HepG2 (cell line): Measurements from ENCODE around the gene ABCC12. TPM values are rescaled to one million over a fixed set of nuclear protein-coding genes. Genes with fewer than 3 reads are reported as not detected.

Experiments used
- ATAC-seq: fragments of 200-7000 bp; cut with Tn5 transposase; 3 replicates; pipeline ENCODE4 v1.9.1; 2020; ENCODE audit warnings: mild to moderate bottlenecking, moderate library complexity
- BruUV-seq: library from RNA; stranded (reverse); fragments of 400-500 nt; replicated peaks from 2 replicates; lab custom pipeline; 2021; lab: Mats Ljungman, UMichigan
- CTCF ChIA-PET: fragments of 300-600 bp; formaldehyde crosslinking; extraction: SDS; loops from one replicate; lab custom pipeline; 2021; ENCODE audit warnings: low total read pairs, inconsistent platforms, low intra/inter-chr PET ratio; lab: Yijun Ruan, JAX
- POLR2A ChIA-PET: fragments of 350-600 bp; sonication (Branson Sonifier 250); formaldehyde crosslinking; loops from one replicate; lab custom pipeline; 2020; ENCODE audit warnings: antibody characterized with exemption, inconsistent platforms; lab: Yijun Ruan, JAX
- DNase-seq: peaks from one replicate; pipeline ENCODE4 v3.0.0-alpha.2; 2015; ENCODE audit warnings: low spot score
- FAIRE-seq: peaks from 3 replicates; lab custom pipeline; 2011; peaks lifted over from hg19 to GRCh38; lab: Jason Lieb, UNC
- H2AFZ ChIP-seq: one replicate; pipeline ENCODE4 v1.6.1; 2011; ENCODE audit warnings: low read length, inconsistent platforms
- H3K27ac ChIP-seq: fragments of 300-600 bp; 3 replicates; pipeline ENCODE4 v1.8.0; 2011; ENCODE audit warnings: mixed run types, mild to moderate bottlenecking, mixed read lengths, low read length, inconsistent platforms; ENCODE audit not compliant: insufficient read depth; ENCODE audit errors: extremely low read length
- H3K27me3 ChIP-seq, 2 experiments: fragments of 200-600 bp in 1 of 2; 2 replicates in 1 of 2; 3 replicates in 1 of 2; pipeline versions ENCODE4 v1.6.0 to v1.8.0; 2011; ENCODE audit warnings: low read length in 2 of 2, mild to moderate bottlenecking in 2 of 2, moderate library complexity in 2 of 2, inconsistent platforms in 1 of 2; ENCODE audit not compliant: insufficient read depth in 2 of 2, control insufficient read depth in 1 of 2
- H3K36me3 ChIP-seq, 2 experiments: fragments of 200-600 bp in 1 of 2; replicated peaks in 1 of 2; 2 replicates in 1 of 2; 3 replicates in 1 of 2; pipeline versions ENCODE4 v1.5.1 to v1.8.0; 2011; ENCODE audit warnings: low read length in 2 of 2, inconsistent platforms in 1 of 2; ENCODE audit not compliant: insufficient read depth in 2 of 2, control insufficient read depth in 1 of 2
- H3K4me1 ChIP-seq: 2 replicates; pipeline ENCODE4 v1.5.1; 2012; ENCODE audit warnings: low read length, inconsistent platforms; ENCODE audit not compliant: insufficient read depth
- H3K4me2 ChIP-seq: 2 replicates; pipeline ENCODE4 v1.6.0; 2011; ENCODE audit warnings: low read depth, low read length, inconsistent platforms
- H3K4me3 ChIP-seq, 3 experiments: fragments of 200-600 bp in 1 of 3; sonication (generic), shearing (Covaris generic) in 1 of 3; replicated peaks in 1 of 3; 2 replicates each; pipeline ENCODE4 v1.5.1; 2011 to 2016; ENCODE audit warnings: low read length in 3 of 3, inconsistent platforms in 2 of 3, low read depth in 2 of 3, mild to moderate bottlenecking in 2 of 3, control low read depth in 1 of 3, mixed read lengths in 1 of 3; ENCODE audit not compliant: insufficient read depth in 1 of 3
- H3K79me2 ChIP-seq: one replicate; pipeline ENCODE4 v1.6.1; 2011; ENCODE audit warnings: low read length, inconsistent platforms; ENCODE audit not compliant: insufficient read depth
- H3K9ac ChIP-seq: 2 replicates; pipeline ENCODE4 v1.6.0; 2011; ENCODE audit warnings: mild to moderate bottlenecking, low read depth, low read length, inconsistent platforms; ENCODE audit not compliant: insufficient read depth
- H3K9me3 ChIP-seq: 2 replicates; pipeline ENCODE4 v1.5.1; 2012; ENCODE audit warnings: mild to moderate bottlenecking, low read length
- H4K20me1 ChIP-seq: 2 replicates; pipeline ENCODE4 v1.6.0; 2011; ENCODE audit warnings: inconsistent platforms, mild to moderate bottlenecking, low read length, moderate library complexity; ENCODE audit not compliant: insufficient read depth
- GABPA ChIP-seq, 2 experiments: IDR thresholded peaks; 2 replicates each; pipeline ENCODE4 v1.6.1; 2011 to 2016; ENCODE audit warnings: low read depth in 2 of 2, low read length in 1 of 2, missing biosample characterization in 1 of 2, missing genetic modification characterization in 1 of 2
- MATR3 ChIP-seq: sonication (generic); formaldehyde crosslinking; IDR thresholded peaks from 2 replicates; pipeline ENCODE4 v1.4.0; 2020; ENCODE audit warnings: missing genetic modification reagents
- RFX1 ChIP-seq: fragments of 450-650 bp; IDR thresholded peaks from 2 replicates; pipeline ENCODE4 v1.6.1; 2017
- WGBS: methylation state at CpG from one replicate; pipeline ENCODE4 v1.1.6; 2017; ENCODE audit warnings: low lambda C conversion rate; 5-methylcytosine and 5-hydroxymethylcytosine counted together
- in situ Hi-C: cut with HindIII; loops from 2 replicates; pipeline ENCODE4 v1.10.0; 2017; ENCODE audit warnings: low pct_unique_long_range_greater_than_20kb; ENCODE audit not compliant: extremely low pct_ligation_motif_present
- intact Hi-C: fragments of 100-400 bp; cut with micrococcal nuclease; formaldehyde crosslinking; loops from one replicate; pipeline ENCODE4 v1.10.0; 2022; ENCODE audit not compliant: unreplicated experiment
- polyA plus RNA-seq, 8 experiments: library from polyadenylated mRNA; depleted of rRNA in 3 of 8; stranded (reverse) in 7 of 8; unstranded in 1 of 8; fragments of >200 nt; fragmentation: Illumina TruSeq in 4 of 8; extraction: Trizol in 4 of 8; gene quantifications; 2 replicates each; pipeline versions ENCODE4 v1.2.1 to v1.2.3, GENCODE V29; 2011 to 2016; ENCODE audit warnings: low read depth in 4 of 8, missing spikeins in 1 of 8, mixed read lengths in 1 of 8; ENCODE audit not compliant: insufficient read depth in 1 of 8
- total RNA-seq, 5 experiments: library from RNA; depleted of rRNA; stranded (reverse); fragments of >200 nt; fragmentation: Illumina TruSeq; extraction: Trizol; gene quantifications; 2 replicates each; pipeline ENCODE4 v1.2.3, GENCODE V29; 2016; ENCODE audit warnings: low read depth in 1 of 5

The ABCC12 gene
- total and polyA plus RNA-seq, 2 of the 13 experiments (the other 11 are each of a cell fraction or from before 2014, with no cell fraction given), result not detected

DNA sequence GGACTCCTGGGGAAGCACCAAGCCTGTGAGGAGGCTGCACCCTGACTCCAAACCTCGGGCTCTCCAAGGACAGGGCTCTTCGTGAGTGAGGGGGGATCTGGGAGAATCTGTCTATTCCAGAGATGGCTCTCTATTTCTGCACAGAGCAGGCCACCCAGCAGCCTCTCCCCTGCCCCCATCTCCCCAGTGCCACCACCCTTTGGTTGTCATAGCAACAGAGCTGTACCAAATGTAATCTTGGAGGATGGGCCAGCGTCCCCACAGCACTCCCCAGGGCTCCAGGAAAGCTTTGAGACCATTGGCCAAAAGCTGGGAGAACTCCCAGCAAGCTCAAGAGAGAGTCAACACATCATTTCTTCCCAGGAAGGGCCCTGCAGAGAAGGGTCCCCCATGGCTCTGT lies 49.3 kb downstream of the ABCC12 start:
- H3K9ac ChIP-seq, result no peak overlapping the region
- H3K27ac ChIP-seq, result no peak overlapping the region
- H3K4me3 ChIP-seq, result no peak overlapping the region
- H3K9me3 ChIP-seq, result no peaks in the 10 kb centered on the region
- no peak for DNase-seq
- WGBS, result 0% methylated on average over 1 of the region's 3 CpGs
- H3K4me1 ChIP-seq, result peaks cover 14% of the 10 kb centered on the region; the same call in 1 of the 2 replicates
- ATAC-seq, result no peak
- no TSS peak for BruUV-seq
- CTCF ChIA-PET, result no interaction called here
- no peak for FAIRE-seq
- TF ChIP-seq MATR3 (CRISPR knock-in tag) (no peak), GABPA (IDR thresholded peaks at IDR 0.05; ENCODE audit: low read depth, low read length) (no peak), GABPA (CRISPR knock-in tag; IDR thresholded peaks at IDR 0.05; ENCODE audit: low read depth) (no peak), RFX1 (peak; percentile 55; the same call in 1 of the 2 replicates)
- POLR2A ChIA-PET, result no interaction called here
- H3K79me2 ChIP-seq, result no peaks in the 10 kb centered on the region
- intact Hi-C loops (no loop called here), in situ Hi-C loops (no loop called here)
- H4K20me1 ChIP-seq, result no peaks in the 10 kb centered on the region
- H3K36me3 ChIP-seq, result no peaks in the 10 kb centered on the region
- no peak overlapping the region for H3K4me2 ChIP-seq
- peaks cover 4 to 69% of the 10 kb centered on the region in 2 experiments; a peak in 3 of 5 replicates for H3K27me3 ChIP-seq
- H2AFZ ChIP-seq, result no peak overlapping the region

Other genes starting within 250 kb of the ABCC12 start
- gene LONP2, start 88.3 kb upstream of the ABCC12 start, total RNA-seq (2016; rRNA removed; fragmentation: Illumina TruSeq; extraction: Trizol), result 63.3 and 85.6 TPM in 2 replicates
- 39.2 and 41.3 TPM in 2 replicates for gene LONP2, start 88.3 kb upstream of the ABCC12 start, polyA plus RNA-seq (2011; rRNA removed)
- 1.0 and 1.2 TPM in 2 replicates for gene ABCC11, start 91.5 kb upstream of the ABCC12 start, total RNA-seq (2016; rRNA removed; fragmentation: Illumina TruSeq; extraction: Trizol)
- gene ABCC11, start 91.5 kb upstream of the ABCC12 start, polyA plus RNA-seq (2011; rRNA removed), result 1.4 and 2.2 TPM in 2 replicates
- 27.9 and 28.6 TPM in 2 replicates for gene SIAH1, start 229.4 kb upstream of the ABCC12 start, total RNA-seq (2016; rRNA removed; fragmentation: Illumina TruSeq; extraction: Trizol)
- 15.4 and 16.0 TPM in 2 replicates for gene SIAH1, start 229.4 kb upstream of the ABCC12 start, polyA plus RNA-seq (2011; rRNA removed)